HG02870 (cell line): ENCODE results near the gene CLIP4.
"Not testable (repeated sequence)": the region's sequence is repeated elsewhere in the genome, so short reads cannot be mapped to it uniquely, and the experiment has no call there.

Experiments
- ATAC-seq: cut with Tn5 transposase; IDR thresholded peaks from one replicate; pipeline ENCODE4 v1.9.1; 2021; ENCODE audit warnings: mild to moderate bottlenecking, moderate library complexity; ENCODE audit not compliant: unreplicated experiment

Gene CLIP4

GRCh38 chr2:29097569-29097968 is 17.6 kb upstream of the CLIP4 start:
- ATAC-seq = no peak

GRCh38 chr2:29100564-29100963 is 14.7 kb upstream of the CLIP4 start:
- no peak for ATAC-seq

- no peak for ATAC-seq
Observed at GRCh38 chr2:29104688-29105087, 10.5 kb upstream of the CLIP4 start.

GRCh38 chr2:29105375-29105774 is 9.8 kb upstream of the CLIP4 start:
- ATAC-seq = no peak

- ATAC-seq = no peak
Observed at GRCh38 chr2:29106256-29106655, 9.0 kb upstream of the CLIP4 start.

DNA sequence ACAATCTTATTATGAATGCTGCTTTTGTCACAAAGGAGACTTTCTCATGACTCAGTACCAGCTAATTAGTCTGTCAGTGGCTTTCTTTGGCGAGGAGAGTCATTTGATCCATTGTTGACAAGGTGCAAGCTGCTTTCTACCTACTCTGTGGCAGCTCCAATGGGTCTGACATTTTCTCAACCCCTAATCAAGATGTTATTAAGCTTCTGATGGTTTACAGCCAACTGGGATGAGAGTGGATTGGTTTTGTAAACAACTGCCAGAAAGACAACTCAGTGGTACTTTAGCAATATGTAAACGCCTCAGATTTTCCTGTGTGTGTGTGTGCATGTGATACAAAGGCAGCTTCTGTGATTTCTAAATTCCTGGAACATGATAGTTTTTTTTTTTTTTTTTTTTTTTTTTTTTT is 8.2 kb upstream of the CLIP4 start:
- ATAC-seq = no peak

- ATAC-seq = not testable (repeated sequence)
Observed at GRCh38 chr2:29107547-29107946, 7.7 kb upstream of the CLIP4 start.

DNA sequence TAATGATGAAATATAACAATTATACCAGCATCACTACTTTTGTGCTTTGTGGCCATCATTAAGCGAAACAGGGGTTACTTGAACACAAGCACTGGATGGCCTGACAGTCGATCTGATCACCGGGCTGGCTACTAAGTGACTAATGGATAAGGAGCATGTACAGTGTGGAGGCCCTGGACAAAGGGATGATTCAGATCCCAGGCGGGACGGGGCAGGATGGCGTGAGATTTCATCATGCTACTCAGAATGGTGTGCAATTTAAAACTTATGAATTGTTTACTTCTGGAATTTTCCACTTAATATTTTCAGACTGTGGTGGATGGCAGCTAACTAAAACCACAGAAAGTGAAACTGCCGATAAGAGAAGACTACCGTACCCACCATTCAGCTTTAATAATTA is 7.0 kb upstream of the CLIP4 start:
- ATAC-seq = no peak

- ATAC-seq = no peak
Observed at GRCh38 chr2:29109246-29109645, 6.0 kb upstream of the CLIP4 start.

- peak; percentile 37 for ATAC-seq
Observed at GRCh38 chr2:29110916-29111535, 4.2 kb upstream of the CLIP4 start.

- ATAC-seq = no peak
Observed at GRCh38 chr2:29112379-29112778, 2.8 kb upstream of the CLIP4 start.

DNA sequence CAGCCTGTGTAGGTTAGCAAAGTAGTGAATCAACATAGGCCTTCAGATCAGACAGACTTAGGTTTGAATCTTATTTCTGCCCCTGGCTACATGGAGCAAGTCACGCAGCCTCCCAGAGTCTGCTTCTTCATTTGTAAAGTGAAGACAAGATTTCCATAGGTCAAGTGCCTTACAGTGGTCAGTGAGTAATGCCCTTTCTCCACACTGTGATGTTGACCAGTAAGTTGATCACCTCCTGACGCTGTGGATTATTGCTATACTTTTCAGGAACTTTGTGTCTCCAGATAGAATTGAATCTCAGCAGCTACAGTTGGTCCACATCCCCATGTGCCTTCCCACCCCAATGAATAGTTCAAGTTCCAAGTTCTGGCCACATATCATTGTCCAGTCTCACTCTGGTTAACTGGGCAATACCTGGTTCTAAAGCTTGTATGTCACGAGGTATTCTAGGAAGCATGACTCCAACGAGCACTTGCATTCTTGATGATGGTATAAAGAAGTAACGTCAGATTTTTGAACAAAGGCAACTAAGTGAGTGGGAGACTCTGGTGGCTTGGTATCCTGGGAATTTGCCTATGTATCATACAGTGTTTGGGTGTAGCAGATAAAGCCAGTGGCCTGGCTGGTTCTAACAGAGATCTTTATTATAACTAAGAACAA is 2.1 kb upstream of the CLIP4 start:
- ATAC-seq = no peak

DNA sequence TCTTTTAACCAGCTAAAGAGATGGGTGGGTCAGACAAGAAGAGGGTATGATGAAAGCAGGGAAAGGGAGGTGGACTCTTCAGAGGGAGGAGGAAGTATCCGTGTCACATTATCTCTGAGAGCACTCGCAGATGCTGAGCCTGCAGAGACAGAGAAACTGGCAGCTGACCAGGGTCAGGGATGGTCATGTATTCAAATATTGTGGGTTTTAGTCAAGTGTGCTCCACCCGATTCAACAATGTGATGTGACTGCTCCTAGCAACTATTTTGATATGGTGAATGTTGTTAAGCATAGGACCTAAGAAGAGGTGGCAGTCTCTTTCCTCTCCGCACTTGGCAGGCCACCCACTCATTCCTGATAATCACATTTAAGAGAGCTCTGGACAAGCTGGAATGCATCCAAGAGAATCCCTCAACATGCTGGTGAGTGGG is 1.3 kb upstream of the CLIP4 start:
- ATAC-seq = no peak

DNA sequence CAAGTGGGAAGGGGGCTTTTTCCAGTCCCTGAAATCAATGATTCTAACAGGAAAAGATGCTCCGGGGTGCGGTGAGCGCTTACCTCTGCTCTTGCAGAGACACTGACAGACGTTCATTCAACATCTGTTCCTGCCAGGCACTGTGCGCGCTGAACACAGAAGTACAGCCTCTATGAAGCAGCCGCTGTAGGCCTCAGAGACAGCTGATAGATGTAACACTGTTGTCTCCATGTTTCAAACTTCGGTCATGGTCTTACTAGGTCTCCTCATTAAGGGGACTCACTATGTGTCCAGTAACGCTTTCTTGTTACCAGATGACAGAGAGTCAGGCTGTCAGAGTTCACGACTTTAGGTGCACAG is 649 bp upstream of the CLIP4 start:
- no peak for ATAC-seq

DNA sequence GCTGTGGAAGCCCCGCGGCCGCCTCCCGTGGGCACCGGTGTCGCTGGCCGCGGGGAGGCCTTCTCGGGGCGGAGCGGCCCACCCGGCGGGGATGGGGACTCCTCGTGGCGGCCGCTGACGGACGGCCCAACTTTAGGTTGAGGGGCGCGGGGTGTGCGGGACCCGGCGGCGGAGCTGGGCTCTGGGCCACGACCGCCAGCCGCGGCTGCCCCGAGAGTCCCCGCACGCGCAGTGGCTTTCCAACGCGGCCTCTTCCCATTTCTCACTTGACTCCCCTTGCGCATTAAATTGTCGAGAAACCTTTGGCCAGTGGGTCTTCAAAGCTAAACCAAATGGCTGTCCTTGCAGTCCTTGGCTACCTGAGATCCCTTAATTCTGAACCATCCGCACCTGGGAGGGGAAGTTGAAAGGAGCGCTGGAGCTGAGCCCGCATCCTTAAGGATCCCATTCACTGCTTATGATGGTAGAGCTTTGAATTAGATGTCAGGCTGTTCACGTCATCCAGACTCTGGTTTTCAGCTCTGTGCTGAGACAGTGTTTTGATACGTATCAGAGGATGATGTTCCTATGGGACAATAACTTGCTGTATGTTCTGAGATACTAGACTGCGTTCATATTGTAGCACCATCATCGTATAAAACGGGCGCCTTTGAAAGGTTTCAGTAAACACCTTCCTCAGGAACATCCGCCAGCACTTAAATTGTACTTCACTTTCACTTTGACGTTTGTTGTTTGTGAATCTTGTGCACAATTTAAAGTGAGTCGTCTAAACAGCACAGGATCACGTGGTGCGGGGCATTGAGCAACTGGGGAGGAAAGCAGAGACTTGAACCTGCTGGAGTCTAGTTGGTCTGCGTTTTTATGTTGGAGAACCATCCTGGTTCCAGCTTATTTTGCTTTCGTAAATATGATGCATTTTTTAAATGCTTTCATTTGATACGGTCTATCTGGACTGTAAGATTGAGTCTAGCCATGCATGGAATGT is 874 bp downstream of the CLIP4 start:
- no peak for ATAC-seq

DNA sequence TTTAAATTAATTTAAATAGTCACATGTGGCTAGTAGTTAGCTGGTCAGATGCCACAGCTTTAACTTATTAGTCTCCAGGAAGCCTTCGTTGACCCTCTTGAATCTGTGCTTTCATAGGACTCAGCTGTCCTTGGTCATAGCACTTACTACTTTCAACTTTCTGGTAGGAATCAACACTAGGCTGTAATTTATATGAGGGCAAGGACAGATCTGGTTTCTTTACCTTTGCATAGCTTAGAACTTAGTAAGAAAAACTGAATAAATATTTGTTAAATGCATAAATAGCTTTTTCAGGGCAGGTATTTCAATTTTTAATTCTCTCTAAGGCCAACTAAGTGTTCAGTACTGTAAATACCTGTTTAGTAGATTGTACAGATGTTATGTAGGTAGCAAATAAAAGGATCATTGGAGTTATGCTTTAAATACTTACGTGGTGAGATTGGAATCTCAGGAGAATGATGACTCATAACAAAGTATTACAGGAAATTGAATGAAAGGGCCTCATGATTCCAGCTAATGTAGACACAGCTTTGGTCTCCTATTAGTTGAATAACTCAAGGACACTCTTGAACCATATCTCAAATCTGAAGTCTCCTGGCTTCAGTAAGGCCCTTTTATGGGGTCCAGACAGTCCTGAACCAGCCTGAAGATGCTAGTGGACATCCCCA is 2.6 kb downstream of the CLIP4 start:
- ATAC-seq = no peak

DNA sequence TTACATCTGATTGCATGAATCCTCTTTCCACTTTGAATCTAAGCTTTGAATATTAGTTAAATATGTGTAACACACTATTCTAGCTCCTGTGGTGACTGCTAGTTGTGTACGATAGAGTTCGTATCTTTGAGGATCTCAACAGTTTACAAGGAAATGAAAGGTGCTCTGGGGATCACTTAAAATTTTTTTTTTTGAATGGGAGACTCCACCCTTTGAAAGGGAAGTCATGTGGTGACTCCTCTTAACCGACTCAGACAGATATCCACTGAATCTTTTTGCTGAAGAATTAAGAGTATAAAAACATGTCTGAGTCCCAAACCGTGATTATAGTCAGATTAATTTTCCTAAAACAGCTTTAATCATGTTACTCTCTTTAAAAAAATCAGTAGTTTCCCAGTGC is 4.0 kb downstream of the CLIP4 start:
- ATAC-seq = no peak

DNA sequence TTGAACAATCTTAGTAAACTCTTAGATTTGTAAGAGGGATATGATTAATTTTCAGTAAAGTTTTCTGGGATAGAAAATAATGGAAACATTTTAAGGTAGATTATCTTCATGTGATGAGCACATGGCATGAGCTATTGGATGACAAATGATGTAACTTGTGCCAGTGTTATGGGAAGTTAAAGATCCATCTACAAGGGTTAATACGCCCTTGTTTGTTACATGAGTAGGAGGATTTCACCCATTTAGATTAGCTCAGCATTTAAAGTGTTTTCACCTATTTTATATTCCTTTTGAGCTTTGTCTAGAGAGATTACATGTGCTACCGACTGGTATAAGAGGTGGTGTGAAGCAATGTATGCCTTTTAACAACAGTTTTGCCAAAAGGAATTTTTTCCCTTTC is 5.6 kb downstream of the CLIP4 start:
- no peak for ATAC-seq

DNA sequence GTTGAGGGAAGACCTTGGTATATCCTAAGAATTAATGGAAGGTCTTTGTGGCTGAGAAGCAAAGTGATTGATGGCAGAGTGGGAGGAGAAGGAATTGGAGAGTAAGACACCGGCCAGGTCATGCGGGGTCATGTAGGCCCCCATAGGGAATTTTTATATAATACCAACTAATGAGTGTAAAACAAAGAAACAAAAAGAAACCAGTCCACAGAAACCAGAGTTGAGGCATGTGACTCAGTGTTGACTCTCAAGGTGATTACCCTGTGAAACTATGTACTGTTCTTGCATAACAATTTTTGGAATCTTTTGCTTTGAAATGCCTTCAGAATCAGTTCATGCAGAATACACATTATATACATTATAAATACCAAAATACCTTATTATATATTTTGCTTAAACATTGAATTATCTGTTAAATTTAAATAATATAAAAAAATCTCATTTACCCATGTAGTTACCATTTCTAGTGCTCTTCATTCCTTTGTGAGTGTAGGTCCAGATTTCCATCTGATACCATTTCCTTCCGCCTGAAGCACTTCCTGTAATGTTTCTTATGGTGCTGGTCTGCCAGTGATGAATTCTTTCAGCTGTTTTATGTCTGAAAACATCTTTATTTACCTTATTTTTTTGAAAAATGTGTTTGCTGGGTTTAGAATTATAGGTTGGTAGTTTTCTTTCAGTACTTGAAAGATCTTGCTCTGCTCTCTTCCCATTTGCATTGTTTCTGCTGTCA is 8.6 kb downstream of the CLIP4 start:
- no peak for ATAC-seq

GRCh38 chr2:29124504-29124903 is 9.3 kb downstream of the CLIP4 start:
- no peak for ATAC-seq
